Progenitor cell of endocrine pancreas (in vitro differentiated cells): ENCODE measurements around the gene DLX5. TPM values are rescaled to one million over a fixed set of nuclear protein-coding genes. Genes with fewer than 3 reads are reported as not detected.

ENCODE experiments used
- DNase-seq: peaks from one replicate; pipeline ENCODE4 v3.0.0; 2021; ENCODE audit warnings: low spot score; ENCODE audit not compliant: unreplicated experiment
- H3K27ac Mint-ChIP-seq: 2 replicates; pipeline ENCODE4 v1.8.0; 2021; ENCODE audit warnings: mild to moderate bottlenecking, moderate library complexity, mixed read lengths
- H3K27me3 Mint-ChIP-seq: 2 replicates; pipeline ENCODE4 v1.8.0; 2021; ENCODE audit warnings: mixed read lengths
- H3K36me3 Mint-ChIP-seq: 2 replicates; pipeline ENCODE4 v1.8.0; 2022; ENCODE audit warnings: mixed read lengths; ENCODE audit not compliant: insufficient read depth
- H3K4me1 Mint-ChIP-seq: 2 replicates; pipeline ENCODE4 v1.8.0; 2021; ENCODE audit warnings: low read depth, mixed read lengths
- H3K4me3 Mint-ChIP-seq: 2 replicates; pipeline ENCODE4 v1.8.0; 2021; ENCODE audit warnings: low read depth, mild to moderate bottlenecking, moderate library complexity, mixed read lengths
- H3K9me3 Mint-ChIP-seq: 2 replicates; pipeline ENCODE4 v1.8.0; 2021; ENCODE audit warnings: low read depth, mixed read lengths
- CTCF ChIP-seq: fragments of 200-600 bp; sonication (generic); IDR thresholded peaks from one replicate; pipeline ENCODE4 v1.5.0; 2021; ENCODE audit warnings: antibody characterized with exemption, mild to moderate bottlenecking; ENCODE audit not compliant: unreplicated experiment
- total RNA-seq: library from RNA; stranded (reverse); gene quantifications from 2 replicates; pipeline ENCODE4 v1.2.1, GENCODE V29; 2021

Gene DLX5
- total RNA-seq, 1 donor from 2014 or later = 1.7 TPM

- Mint-ChIP-seq H3K9me3 (no peaks in the 10 kb centered on the region), H3K27ac (no peak overlapping the region), H3K36me3 (no peaks in the 10 kb centered on the region), H3K27me3 (peaks cover 98% of the 10 kb centered on the region), H3K4me3 (peak overlapping the region; percentile 47), H3K4me1 (peaks cover 7% of the 10 kb centered on the region)
- peak; percentile 13 for TF ChIP-seq CTCF
- DNase-seq = no peak
Observed at GRCh38 chr7:97016381-97017191, 8.0 kb downstream of the DLX5 start.

- no peak overlapping the region for H3K27ac Mint-ChIP-seq
- H3K4me3 Mint-ChIP-seq = no peak overlapping the region
- no peak for TF ChIP-seq CTCF
- no peaks in the 10 kb centered on the region for H3K36me3 Mint-ChIP-seq
- no peaks in the 10 kb centered on the region for H3K9me3 Mint-ChIP-seq
- no peak for DNase-seq
- H3K27me3 Mint-ChIP-seq = peaks cover 100% of the 10 kb centered on the region
- peaks cover 7% of the 10 kb centered on the region for H3K4me1 Mint-ChIP-seq
Observed at GRCh38 chr7:97015756-97016380, 8.8 kb downstream of the DLX5 start.

GRCh38 chr7:97015279-97015678 is 9.4 kb downstream of the DLX5 start:
- H3K9me3 Mint-ChIP-seq = no peaks in the 10 kb centered on the region
- peaks cover 99% of the 10 kb centered on the region for H3K27me3 Mint-ChIP-seq
- peaks cover 4% of the 10 kb centered on the region for H3K4me1 Mint-ChIP-seq
- DNase-seq = no peak
- H3K27ac Mint-ChIP-seq = no peak overlapping the region
- H3K36me3 Mint-ChIP-seq = no peaks in the 10 kb centered on the region
- no peak overlapping the region for H3K4me3 Mint-ChIP-seq
- no peak for TF ChIP-seq CTCF

- Mint-ChIP-seq H3K27me3 (peaks cover 99% of the 10 kb centered on the region), H3K4me1 (peaks cover 4% of the 10 kb centered on the region)
Observed at GRCh38 chr7:97014145-97014750, 10.4 kb downstream of the DLX5 start.

GRCh38 chr7:97013845-97014134 is 10.8 kb downstream of the DLX5 start:
- peaks cover 99% of the 10 kb centered on the region for H3K27me3 Mint-ChIP-seq
- no peak overlapping the region for H3K4me3 Mint-ChIP-seq
- no peak for DNase-seq
- H3K27ac Mint-ChIP-seq = no peak overlapping the region
- H3K4me1 Mint-ChIP-seq = peaks cover 4% of the 10 kb centered on the region
- no peaks in the 10 kb centered on the region for H3K36me3 Mint-ChIP-seq
- no peak for TF ChIP-seq CTCF
- H3K9me3 Mint-ChIP-seq = no peaks in the 10 kb centered on the region

More at GRCh38 chr7:97014145-97014750, 10.4 kb downstream of the DLX5 start:
- no peak for TF ChIP-seq CTCF
- DNase-seq = no peak
- no peaks in the 10 kb centered on the region for H3K9me3 Mint-ChIP-seq
- H3K27ac Mint-ChIP-seq = no peak overlapping the region
- no peaks in the 10 kb centered on the region for H3K36me3 Mint-ChIP-seq
- H3K4me3 Mint-ChIP-seq = no peak overlapping the region
